ENCODE results near the gene DMBT1.

DMBT1 gene

DNA sequence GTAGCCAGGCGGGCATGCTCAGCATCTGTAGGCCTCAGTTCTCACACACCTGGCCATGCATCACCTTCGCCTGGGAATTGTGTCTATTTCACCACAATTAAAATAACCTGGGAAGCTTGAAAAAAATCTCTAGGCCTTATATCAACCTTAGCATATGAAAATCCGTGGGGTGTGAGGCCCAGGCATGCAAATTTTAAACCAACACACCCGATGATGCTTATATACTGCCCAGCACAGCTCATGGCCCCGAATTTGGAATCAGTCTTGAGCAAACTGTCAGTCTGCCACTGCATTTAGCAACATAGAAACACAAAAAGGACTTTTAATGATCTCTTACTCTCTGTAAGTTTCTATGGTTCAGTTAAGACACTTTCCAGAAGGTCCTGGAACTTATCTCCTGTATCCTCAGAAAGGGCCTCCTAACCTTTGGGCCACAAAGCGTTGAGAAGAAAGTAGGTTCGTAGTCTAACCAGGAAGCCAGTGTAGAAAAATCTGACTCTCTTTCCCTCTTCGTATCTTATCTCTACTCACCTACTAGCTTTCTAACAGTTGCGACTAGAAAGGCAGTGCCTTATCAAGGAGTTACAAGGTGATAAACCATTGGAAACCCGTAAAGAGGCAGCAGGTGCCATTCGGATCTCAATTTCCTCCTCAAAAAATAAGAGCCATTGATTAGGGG, 12.0 kb upstream of the DMBT1 start:
- H3K4me3 ChIP-seq (ENCODE audit: low read depth, low read length) = no peak overlapping the region

DNA sequence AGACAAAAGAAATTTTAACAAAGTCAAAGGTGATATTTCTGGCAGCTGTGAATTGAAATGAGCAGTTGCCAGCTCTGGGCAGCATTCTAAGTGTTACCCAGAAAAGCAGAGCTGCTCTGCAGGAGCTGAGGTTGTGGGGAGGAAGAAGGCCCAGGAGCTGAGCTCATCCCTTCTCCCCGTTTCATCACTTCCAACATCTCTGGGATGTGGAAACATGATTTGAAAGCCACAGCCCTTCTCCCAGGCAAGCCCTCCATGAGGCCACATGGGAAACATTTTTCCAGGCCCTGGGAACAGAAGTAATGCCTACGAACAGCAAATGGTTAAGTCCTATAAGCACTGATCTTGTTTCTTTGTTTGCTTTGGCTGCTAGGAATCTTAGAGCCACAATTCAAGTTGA, 10.9 kb upstream of the DMBT1 start:
- H3K4me3 ChIP-seq (ENCODE audit: low read depth, low read length) = no peak overlapping the region

DNA sequence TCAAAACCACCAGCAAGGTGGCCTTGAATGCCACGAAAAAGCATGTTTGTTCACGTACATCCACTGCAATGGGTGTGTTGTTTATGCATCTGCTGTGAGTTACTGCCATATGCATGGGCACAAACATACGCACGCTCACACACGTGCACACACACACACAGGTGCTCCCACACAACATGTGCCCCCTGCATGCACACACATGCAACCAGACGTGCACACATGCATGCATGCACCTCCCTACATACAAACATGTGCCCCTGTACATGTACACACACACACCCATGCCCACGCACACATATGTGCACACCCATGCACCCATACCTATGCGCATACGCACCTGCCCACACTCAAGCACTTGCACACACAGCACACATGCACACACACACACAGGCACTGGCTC, 10.1 kb upstream of the DMBT1 start:
- no peak overlapping the region for H3K4me3 ChIP-seq (ENCODE audit: low read depth, low read length)

DNA sequence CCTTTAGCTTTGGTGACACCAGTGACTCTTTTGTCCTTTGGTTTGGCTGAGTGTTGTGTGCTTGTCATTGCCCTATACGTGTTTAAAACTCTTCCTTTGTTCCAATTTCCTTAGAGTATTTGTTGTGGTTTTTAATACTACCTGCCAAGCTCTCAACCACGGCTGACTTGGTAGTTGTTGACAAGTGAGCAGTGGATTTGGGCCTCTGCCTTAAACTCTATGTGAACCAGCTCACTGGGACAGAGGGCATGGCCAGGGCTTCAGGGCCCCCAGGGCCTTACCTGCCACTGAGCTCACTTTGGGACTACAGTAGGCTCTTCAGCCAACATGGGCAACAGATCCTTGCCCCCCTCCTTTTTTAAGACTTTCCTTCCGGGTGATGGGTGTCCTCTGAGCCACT, 9.6 kb upstream of the DMBT1 start:
- no peak overlapping the region for H3K4me3 ChIP-seq (ENCODE audit: low read depth, low read length)

DNA sequence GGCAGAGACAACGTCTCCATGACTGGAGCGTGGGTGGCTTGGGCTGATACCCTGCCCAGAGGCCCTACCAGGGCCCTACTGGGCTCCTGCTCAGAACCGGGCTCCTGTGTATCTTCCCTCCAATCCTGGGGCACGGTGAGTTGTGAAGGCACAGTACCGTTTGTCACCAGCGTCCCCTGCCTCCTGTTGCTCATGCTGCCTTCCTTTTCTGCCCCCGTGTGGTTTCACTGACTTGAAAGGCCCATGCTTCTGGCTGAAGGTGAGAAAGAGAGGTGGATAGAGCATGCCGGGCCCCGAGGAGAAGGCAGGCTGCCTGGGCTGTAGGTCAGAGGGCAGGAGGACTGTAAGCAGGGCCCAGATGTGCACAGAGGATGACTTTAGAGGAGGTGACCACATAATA, 9.1 kb upstream of the DMBT1 start:
- H3K4me3 ChIP-seq (ENCODE audit: low read depth, low read length) = no peak overlapping the region

DNA sequence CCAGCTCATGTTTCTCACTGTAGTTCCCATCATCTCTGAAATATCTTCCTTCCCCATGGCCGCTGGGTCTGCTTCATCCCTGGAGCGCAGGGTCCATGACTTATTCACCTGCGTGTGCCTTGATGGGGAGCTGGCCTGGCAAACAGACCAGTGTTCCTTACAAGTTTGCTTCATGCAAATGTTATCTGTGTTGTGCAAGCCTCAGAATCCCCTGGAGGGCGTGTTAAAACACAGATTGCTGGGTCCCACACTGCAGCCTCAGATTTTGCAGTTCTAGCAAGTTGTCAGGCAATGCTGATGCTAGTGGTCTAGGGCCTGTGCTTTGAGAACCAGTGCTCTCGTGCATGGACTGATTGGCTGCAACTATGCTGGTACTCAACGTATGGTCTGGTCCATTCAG, 7.2 kb upstream of the DMBT1 start:
- H3K4me3 ChIP-seq (ENCODE audit: low read depth, low read length) = no peak overlapping the region

DNA sequence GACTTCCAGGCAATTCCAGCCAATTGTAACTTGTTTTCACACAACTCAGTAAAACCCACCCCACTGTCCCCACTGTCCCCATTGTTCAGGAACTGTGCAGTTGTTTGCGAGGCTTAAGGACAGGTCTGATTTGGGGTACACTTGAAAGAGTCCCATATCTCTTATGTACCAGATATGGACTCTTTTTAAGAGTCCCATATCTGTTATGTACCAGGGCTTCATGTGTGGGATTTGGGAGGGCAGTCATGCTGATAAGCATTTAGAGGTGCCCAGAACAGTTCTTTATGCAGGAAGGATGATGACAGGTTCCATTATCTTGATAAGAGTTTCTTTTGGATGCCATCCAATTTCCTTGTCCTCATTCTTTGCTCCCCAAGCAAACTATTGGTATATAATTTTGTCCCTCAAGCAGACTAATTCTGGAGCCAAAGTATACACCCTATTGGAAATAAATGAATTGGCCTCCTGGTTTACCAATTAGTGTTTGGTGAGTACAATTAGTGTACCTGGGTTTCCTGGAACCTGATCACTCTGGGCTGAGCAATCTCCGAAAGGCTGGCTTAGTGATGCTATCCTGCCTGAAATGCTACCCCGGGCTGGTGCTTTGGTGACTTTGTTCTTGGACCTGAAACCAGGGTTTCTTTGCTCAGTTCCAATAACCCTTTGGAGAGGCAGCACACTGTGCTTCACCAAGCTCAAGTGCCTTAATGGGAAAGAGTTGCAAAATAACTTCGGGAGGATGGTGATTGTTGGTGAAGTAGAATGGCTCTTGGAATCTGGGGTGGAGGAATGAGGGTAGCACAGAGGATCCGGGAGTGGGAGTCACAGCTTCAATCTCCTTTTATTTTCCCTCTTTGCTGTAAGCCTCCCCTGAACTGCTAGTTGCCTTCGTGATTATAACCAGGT, 6.2 kb upstream of the DMBT1 start:
- H3K4me3 ChIP-seq (ENCODE audit: low read depth, low read length) = no peak overlapping the region

DNA sequence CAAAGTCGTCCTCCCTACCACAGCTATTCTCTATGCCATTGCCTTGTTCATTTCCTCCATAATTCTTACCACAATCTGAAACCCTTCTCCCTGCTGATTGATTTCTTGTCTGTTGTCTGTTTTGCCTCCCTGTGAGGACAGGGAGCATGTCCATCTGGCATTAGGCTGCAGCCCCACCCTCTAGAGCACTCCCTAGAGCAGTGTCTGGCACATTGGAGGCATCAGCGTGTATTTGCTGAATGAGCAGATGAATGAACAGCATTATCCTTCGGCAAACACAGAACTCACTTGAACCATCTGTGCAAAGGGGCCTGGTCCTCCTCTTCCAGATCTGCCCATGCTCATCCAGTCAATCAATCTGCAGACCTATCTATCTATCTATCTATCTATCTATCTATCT, 5.1 kb upstream of the DMBT1 start:
- H3K4me3 ChIP-seq (ENCODE audit: low read depth, low read length) = no peak overlapping the region

DNA sequence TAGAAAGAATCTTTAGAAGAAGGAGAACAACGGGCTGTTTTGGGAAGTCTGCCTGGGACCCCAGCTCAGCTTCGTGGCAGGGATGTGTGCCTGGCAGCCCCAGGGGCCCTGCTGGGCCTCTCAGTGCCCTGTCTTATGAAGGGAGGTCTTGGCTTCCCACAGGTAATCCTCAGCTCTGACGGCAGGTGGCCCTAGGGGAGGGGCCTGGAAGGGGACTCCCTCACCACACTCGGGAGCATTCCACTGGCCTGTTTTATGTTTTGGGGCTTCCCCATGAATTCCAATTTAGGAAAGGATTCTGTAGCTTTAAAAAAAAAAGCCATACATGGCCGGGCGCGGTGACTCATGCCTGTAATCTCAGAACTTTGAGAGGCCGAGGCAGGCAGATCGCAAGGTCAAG, 3.0 kb upstream of the DMBT1 start:
- no peak overlapping the region for H3K4me3 ChIP-seq (ENCODE audit: low read depth, low read length)

DNA sequence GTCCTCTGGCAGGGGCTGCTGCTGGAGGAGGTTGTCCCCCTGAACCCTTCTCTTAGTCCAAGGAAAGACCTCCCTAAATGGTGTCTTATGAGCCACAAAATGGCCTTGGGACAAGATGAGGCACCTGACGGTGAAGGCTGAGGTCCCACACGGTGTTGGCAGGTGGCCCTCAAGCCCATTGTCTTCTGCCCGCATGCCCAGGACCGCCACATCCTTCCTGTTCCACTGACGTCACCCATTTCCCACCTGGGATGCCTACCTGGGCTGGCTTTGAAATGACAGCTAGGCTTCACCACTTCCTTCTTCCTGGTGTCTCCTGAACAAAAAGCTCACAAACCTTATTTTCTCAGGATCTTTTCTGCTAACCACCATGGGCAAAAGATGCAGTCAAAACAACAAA, 2.1 kb upstream of the DMBT1 start:
- no peak overlapping the region for H3K4me3 ChIP-seq (ENCODE audit: low read depth, low read length)

DNA sequence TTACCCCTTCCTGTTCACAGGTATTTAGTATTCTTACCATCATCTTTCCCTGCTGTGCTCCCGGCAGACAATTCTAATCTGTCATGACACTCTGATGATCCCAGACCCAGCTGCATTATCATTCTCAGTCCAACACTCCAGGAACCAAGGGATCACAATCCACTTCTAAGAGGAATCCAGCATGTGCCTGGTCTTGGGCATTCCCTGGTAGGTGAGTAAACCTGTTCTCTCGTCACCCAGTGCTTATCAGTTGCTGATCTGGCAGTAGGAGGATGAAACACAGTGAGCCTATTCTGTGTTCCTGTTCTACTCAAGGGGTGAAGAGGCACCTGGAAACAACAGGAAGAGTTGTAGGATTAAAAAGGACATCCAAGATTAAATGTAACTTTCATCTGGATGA, 1.3 kb upstream of the DMBT1 start:
- H3K4me3 ChIP-seq (ENCODE audit: low read depth, low read length) = no peak overlapping the region

DNA sequence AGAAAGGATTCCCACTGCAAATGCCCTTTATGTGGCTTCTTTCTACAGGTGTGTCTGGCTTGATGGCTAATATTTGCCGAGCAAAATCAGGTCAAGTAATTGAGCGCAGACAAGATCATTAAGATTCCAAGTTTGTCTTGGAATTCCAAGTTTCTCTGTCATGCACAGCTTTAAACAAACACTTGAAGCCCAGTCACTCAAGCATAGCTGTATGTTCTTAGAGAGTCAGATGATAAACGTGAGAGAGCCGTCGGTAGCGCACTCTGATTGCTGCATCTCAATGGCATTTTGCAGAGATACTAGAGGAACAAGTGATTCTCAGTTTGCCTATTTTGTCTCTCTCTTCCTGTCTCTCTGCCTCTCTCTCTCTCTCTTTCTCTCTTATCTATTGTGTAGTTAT, 658 bp downstream of the DMBT1 start:
- no peak overlapping the region for H3K4me3 ChIP-seq (ENCODE audit: low read depth, low read length)

DNA sequence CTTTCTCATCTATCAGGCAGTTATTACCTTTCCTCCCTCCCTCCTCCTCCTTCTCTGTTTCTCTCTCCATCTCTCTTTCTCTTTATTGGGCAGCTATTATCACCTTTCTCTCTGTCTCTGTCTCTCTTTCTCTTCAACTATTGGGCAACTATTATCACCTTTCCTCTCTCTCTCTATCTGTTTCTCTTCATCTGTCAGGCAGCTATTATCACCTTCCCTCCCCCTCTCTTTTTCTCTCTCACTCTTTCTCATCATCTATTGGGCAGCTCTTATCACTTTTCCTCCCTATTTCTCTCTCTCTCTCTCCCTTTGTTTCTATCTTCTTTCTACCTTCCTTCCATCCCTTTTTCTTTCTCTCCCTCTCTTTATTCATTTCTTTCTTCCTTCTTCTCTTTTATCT, 1.2 kb downstream of the DMBT1 start:
- H3K4me3 ChIP-seq (ENCODE audit: low read depth, low read length) = no peak overlapping the region

DNA sequence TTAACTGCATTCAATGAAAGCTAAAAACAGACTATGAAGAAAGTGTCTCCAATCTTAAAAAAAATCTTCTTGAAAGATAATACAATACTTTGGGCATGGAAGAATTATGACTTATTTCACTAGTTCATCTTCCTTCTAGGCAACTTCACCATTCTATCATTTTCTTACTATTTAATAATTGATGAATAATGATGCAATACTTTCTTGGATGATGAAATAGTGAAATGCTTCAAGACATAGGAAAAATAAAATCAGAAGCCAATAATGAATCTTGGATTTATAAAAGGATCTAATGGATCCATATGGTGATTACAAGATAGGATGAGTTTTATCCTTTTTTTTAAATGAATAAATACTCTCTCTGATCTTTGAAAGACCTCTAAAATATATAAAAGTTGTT, 4.4 kb downstream of the DMBT1 start:
- H3K4me3 ChIP-seq (ENCODE audit: low read depth, low read length) = no peak overlapping the region

DNA sequence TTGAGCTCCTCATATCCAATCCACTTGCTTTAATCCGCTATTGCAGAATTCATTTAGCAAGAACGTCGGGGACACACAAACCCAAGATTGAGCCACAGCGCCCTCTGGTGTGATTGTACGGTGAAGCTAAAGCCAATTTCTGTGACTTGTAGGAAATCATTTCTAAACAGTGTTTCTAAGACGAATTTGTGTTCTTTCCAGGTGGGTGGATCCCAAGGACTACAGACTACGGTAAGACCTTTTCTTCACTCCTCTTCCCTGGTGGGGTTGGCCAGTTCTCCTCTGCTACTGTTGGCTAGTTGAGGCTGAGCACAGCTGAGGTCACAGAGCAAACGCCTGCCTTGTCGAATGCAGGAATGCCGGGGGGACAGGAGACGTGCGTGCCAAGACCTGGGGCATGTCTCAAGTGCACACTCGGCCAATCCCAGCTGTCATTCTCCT, 5.2 kb downstream of the DMBT1 start:
- no peak overlapping the region for H3K4me3 ChIP-seq (ENCODE audit: low read depth, low read length)

DNA sequence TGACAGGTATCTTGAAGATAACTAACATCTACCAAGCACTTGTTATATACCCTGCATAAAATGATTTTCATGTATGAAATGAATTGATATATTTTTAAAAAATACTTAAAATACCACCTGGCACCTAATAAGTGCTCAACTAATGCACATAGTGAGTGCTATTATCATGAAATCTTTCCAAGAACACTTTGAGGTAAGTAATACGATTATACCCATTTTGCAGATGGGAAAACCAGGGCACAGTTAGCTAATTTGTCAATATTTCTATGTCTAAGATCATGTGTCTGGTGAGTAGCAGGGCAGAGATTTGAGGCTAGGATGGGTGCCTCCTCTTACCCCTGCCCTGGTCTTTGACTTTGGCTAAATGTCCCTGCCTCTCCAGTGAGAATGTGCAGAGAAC, 6.1 kb downstream of the DMBT1 start:
- H3K4me3 ChIP-seq (ENCODE audit: low read depth, low read length) = no peak overlapping the region

DNA sequence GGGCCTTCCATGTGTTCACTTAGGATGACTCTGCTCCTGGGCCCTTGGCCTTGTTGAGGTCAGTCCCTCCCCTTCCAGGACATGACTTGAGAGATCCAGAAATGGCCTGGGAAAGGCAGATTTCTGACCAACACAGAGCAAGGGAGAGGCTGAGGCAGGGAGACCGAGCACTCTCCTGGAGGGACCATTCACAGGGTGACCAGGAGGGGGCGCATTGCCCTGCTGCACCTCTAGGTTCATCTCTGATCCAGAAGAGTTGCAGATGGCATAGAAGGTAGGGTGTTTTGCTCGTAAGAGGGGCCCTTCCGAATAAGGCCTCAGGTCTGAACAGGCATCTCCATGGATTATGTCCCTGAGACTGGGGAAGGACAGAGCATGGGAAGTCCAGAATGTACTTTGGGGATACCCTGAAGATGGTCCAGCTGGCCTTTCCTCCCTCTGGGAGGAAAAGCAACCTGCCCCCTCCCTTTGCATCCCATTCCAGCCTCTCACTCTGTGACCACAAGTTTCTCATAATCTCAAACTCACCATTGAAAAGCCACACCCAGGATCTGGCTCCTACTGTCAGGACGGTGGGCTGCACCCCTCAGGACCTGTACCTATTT, 6.6 kb downstream of the DMBT1 start:
- H3K4me3 ChIP-seq (ENCODE audit: low read depth, low read length) = no peak overlapping the region

DNA sequence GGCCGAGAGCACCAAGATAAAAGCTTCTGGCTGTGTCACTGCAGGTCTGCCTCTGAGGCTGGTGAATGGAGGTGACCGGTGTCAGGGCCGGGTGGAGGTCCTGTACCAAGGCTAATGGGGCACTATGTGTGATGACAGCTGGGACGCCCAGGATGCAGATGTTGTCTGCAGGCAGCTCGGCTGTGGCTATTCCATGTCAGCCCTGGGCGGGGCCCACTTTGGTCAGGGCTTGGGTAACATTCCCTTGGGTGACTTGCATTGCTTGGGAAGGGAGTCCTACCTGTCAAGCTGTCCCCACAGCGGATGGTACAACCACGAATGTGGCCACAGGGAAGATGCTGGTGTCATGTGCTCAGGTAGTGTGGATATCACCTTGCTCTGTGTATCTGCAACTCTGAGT, 8.0 kb downstream of the DMBT1 start:
- no peak overlapping the region for H3K4me3 ChIP-seq (ENCODE audit: low read depth, low read length)

DNA sequence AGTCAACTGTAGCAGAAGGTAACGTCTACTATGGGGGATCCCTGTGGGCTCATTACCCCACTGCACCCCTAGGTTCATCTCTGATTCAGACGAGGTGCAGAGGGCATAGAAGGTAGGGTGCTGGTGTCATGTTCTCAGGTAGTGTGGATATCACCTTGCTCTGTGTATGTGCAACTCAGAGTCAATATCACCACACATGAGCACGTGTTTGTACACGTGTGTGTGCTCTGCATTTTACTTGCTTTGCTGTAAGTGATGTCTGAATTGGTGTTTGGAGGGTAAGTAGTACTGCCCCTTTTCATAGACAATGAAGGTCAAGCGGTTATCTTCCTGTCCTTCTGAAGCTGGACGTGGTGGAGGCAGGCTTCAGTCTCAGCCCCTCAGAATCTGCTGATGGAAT, 10.4 kb downstream of the DMBT1 start:
- H3K4me3 ChIP-seq (ENCODE audit: low read depth, low read length) = no peak overlapping the region

DNA sequence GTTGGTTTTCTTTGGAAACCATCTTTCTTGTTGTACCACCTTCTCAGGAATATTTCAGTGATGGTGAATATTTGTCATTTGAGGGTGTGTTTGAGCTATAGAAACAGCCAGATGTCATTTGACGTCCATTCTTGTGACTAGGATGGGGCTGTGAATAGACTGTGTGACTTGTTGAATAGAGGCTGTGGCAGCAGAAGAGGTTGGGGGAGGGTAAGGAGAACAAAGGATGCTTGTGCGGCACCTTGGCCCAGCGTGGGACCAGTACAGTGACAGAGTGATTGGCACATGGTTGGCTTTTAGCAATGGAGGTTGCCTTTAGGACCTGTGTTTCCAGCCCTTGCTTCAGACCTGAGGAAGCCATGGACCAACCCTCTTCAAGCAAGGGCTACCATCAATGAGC, 11.3 kb downstream of the DMBT1 start:
- no peak overlapping the region for H3K4me3 ChIP-seq (ENCODE audit: low read depth, low read length)

DNA sequence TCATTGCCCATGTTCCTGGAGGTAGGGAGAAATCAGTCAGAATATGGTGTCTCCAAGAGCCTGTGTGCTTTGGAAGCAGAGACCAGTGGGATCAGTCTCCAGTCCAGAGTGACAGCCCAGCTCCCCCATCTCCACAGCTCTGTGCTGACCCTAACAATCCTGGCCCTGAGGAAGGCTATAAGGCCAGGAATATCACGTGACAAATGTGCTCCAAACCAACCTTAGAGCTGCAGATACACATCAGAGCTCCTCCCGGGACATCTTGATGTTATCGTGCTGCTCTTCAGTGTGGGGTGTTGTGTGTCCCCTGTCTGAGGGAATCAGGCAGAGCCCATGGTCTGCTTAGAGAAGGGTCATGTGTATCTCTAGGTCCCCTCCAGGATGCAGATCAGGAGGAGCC, 15.2 kb downstream of the DMBT1 start:
- H3K4me3 ChIP-seq (ENCODE audit: low read depth, low read length) = no peak overlapping the region

DNA sequence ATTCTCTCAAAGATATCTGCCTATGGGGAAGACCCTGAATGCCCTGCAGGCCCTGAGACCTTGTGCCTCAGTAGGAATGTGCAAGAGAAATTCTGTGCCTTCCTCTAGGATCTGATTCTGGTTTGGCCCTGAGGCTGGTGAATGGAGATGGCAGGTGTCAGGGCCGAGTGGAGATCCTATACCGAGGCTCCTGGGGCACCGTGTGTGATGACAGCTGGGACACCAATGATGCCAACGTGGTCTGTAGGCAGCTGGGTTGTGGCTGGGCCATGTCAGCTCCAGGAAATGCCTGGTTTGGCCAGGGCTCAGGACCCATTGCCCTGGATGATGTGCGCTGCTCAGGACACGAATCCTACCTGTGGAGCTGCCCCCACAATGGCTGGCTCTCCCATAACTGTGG, 15.7 kb downstream of the DMBT1 start:
- no peak overlapping the region for H3K4me3 ChIP-seq (ENCODE audit: low read depth, low read length)

All from iPS-11a (cell line).